ENCODE results near the gene PSMD1.

PSMD1 gene

DNA sequence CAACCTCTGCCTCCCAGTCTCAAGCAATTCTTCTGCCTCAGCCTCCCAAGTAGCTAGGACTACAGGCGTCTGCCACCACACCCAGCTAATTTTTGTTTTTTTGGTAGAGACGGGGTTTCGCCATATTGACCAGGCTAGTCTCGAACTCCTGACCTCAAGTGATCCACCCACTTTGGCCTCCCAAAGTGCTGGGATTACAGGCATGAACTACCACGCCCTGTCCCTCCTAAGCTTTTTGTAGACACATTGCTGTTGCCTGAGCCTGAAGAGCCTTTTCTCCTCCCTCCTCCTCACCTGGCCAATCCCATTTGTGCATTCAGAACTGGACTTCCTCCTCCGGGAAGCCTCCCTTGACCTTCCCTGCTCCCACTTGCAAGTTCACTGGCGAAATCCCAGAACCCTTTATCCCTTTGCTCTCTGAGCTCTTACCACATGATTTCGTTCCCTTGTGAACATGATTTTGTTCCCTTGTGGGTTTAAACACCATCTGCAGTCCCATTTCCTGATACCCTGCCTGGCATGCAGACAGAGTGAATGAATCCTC, 16.8 kb upstream of the PSMD1 start:
- no peak for DNase-seq (ENCODE audit: low read depth)
- H3K4me3 ChIP-seq (ENCODE audit: low read length): no peak overlapping the region
- TF ChIP-seq, protein P1, sequence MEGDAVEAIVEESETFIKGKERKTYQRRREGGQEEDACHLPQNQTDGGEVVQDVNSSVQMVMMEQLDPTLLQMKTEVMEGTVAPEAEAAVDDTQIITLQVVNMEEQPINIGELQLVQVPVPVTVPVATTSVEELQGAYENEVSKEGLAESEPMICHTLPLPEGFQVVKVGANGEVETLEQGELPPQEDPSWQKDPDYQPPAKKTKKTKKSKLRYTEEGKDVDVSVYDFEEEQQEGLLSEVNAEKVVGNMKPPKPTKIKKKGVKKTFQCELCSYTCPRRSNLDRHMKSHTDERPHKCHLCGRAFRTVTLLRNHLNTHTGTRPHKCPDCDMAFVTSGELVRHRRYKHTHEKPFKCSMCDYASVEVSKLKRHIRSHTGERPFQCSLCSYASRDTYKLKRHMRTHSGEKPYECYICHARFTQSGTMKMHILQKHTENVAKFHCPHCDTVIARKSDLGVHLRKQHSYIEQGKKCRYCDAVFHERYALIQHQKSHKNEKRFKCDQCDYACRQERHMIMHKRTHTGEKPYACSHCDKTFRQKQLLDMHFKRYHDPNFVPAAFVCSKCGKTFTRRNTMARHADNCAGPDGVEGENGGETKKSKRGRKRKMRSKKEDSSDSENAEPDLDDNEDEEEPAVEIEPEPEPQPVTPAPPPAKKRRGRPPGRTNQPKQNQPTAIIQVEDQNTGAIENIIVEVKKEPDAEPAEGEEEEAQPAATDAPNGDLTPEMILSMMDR (conservative IDR thresholded peaks at IDR 0.05; ENCODE audit: low read length): no peak

DNA sequence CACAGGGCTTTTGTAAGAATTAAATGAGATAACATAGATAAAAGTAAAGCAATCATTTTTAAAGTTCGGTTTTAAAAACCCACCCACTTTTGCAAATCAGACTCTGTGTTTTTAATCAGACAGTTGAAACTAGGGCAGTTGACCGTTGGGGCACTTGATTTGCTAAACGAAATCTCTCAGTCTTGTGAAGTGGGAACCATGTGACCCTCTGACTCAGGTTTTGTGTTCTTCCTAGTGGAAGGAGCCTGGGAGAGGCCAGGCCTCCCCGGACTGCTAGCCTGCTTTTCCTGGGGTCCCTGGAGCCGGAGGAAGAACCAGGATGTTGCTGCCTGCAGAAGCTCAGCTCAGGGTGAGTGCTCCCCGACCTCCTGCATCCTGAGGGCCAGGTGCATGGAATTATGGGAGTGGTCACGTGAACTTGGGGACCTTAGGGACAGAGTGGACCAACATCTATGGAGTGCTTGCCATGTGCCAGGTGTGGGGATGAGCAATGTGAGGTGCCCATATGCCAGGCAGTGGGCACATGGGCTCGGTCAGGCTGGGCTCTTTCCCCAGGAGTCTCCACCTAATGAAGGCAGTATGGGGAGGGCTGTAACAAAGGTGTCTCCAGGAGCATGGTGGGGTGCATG, 15.5 kb upstream of the PSMD1 start:
- no peak for DNase-seq (ENCODE audit: low read depth)
- H3K4me3 ChIP-seq (ENCODE audit: low read length): no peak overlapping the region
- TF ChIP-seq, protein P1 (conservative IDR thresholded peaks at IDR 0.05; ENCODE audit: low read length): no peak

GRCh38 chr2:231043796-231044195, 12.9 kb upstream of the PSMD1 start:
- no peak for DNase-seq (ENCODE audit: low read depth)
- no peak overlapping the region for H3K4me3 ChIP-seq (ENCODE audit: low read length)
- TF ChIP-seq, protein P1 (conservative IDR thresholded peaks at IDR 0.05; ENCODE audit: low read length): no peak

GRCh38 chr2:231046916-231047273, 9.8 kb upstream of the PSMD1 start:
- TF ChIP-seq, protein P1 (conservative IDR thresholded peaks at IDR 0.05; ENCODE audit: low read length): no peak
- DNase-seq (ENCODE audit: low read depth): no peak
- no peak overlapping the region for H3K4me3 ChIP-seq (ENCODE audit: low read length)

DNA sequence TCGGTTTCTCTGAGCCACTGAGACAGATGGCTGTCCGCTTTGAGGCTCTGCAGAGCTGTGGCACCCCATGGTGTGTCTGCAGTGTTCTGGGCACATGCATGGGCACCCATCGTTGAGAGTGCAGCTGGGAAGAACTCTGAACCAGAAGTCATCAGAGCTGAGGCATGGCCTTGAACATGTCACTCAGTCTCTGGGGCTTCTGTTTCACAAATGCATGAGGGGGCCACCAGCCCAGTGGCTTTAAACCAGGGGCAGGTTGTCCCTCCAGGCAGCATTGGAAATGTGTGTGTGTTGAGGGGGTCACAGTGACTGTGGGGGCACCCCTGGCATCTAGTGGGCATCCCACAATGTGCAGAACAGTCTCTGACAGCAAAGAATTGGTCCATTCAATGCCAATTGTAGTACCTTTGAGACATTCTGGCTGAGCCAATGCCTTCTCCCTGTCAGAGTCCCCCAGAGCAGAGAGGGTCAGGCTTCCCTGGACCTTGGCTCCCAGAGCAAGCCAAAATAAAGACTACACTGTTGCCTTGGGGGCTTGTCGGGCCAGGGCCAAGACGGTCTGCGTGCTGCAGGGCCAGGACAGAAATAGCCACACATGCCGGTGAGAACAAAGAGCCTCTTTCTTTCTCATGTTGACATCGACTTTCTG, 9.3 kb upstream of the PSMD1 start:
- DNase-seq (ENCODE audit: low read depth): no peak
- TF ChIP-seq, protein P1 (conservative IDR thresholded peaks at IDR 0.05; ENCODE audit: low read length): no peak
- no peak overlapping the region for H3K4me3 ChIP-seq (ENCODE audit: low read length)

- no peak overlapping the region for H3K4me3 ChIP-seq (ENCODE audit: low read length)
- TF ChIP-seq, protein P1 (conservative IDR thresholded peaks at IDR 0.05; ENCODE audit: low read length): no peak
- DNase-seq (ENCODE audit: low read depth): no peak
Observed at GRCh38 chr2:231047923-231048915, 8.4 kb upstream of the PSMD1 start.

All from AG10803 (cell line).